HCT116 (cell line): ENCODE results near the gene FUOM. TPM values are rescaled to one million over a fixed set of nuclear protein-coding genes. Genes with fewer than 3 reads are reported as not detected.

Source experiments
- ATAC-seq: fragments of 200-7000 bp; cut with Tn5 transposase; 2 replicates; pipeline ENCODE4 v1.9.1; 2020; ENCODE audit warnings: mild to moderate bottlenecking, moderate library complexity
- BruUV-seq: library from RNA; stranded (reverse); fragments of 400-500 nt; replicated peaks from 2 replicates; lab custom pipeline; 2021; lab: Mats Ljungman, UMichigan
- CTCF ChIA-PET: fragments of 300-600 bp; sonication (Branson Sonifier 250); formaldehyde crosslinking; loops from one replicate; lab custom pipeline; 2021; ENCODE audit warnings: antibody characterized with exemption; lab: Charles Lee
- POLR2A ChIA-PET: fragments of 300-600, 350-600 bp; sonication (Branson Sonifier 250); formaldehyde crosslinking; loops from one replicate; lab custom pipeline; 2021; ENCODE audit warnings: antibody characterized with exemption; lab: Charles Lee
- RAD21 ChIA-PET, 2 experiments: fragments of 300-600 bp; sonication (Branson Sonifier 250); formaldehyde crosslinking; loops; one replicate each; lab custom pipeline; 2023; ENCODE audit warnings: low total read pairs in 2 of 2; ENCODE audit not compliant: uncharacterized antibody in 2 of 2, unreplicated experiment in 2 of 2, low non-redundant PET in 1 of 2; lab: Charles Lee
- DNase-seq: peaks from one replicate; pipeline ENCODE4 v3.0.0-alpha.2; 2010; ENCODE audit warnings: low read depth, low spot score
- H2AFZ ChIP-seq: fragments of 200-600 bp; shearing (Covaris generic), sonication (generic); 2 replicates; pipeline ENCODE4 v1.6.1; 2017; ENCODE audit warnings: low read depth, mixed run types, mixed read lengths, antibody characterized with exemption, low read length; ENCODE audit not compliant: poor library complexity, severe bottlenecking
- H3K27ac ChIP-seq: 2 replicates; pipeline ENCODE4 v1.5.1; 2012; ENCODE audit warnings: low read depth, low read length
- H3K27me3 ChIP-seq: fragments of 200-600 bp; sonication (generic); 2 replicates; pipeline ENCODE4 v1.6.1; 2016; ENCODE audit warnings: mixed run types, low read length, mixed read lengths; ENCODE audit not compliant: insufficient read depth
- H3K36me3 ChIP-seq, 2 experiments: fragments of 200-500 bp in 1 of 2; fragments of 200-600 bp in 1 of 2; sonication (Bioruptor generic) in 1 of 2; sonication (generic) in 1 of 2; 2 replicates each; pipeline versions ENCODE4 v1.5.1 to v1.6.1; 2014 to 2016; ENCODE audit warnings: low read length in 2 of 2, inconsistent platforms in 1 of 2, mixed read lengths in 1 of 2, mixed run types in 1 of 2; ENCODE audit not compliant: insufficient read depth in 2 of 2, control insufficient read depth in 1 of 2
- H3K4me1 ChIP-seq, 2 experiments: fragments of 200-600 bp in 1 of 2; sonication (generic) in 1 of 2; 2 replicates each; pipeline versions ENCODE4 v1.5.1 to v1.6.1; 2012 to 2017; ENCODE audit warnings: low read length in 2 of 2, inconsistent platforms in 1 of 2, mild to moderate bottlenecking in 1 of 2, mixed read lengths in 1 of 2, mixed run types in 1 of 2, moderate library complexity in 1 of 2; ENCODE audit not compliant: insufficient read depth in 2 of 2, control insufficient read depth in 1 of 2
- H3K4me2 ChIP-seq: fragments of 200-600 bp; sonication (generic); 2 replicates; pipeline ENCODE4 v1.6.1; 2017; ENCODE audit warnings: mixed run types, low read length, mixed read lengths
- H3K4me3 ChIP-seq, 2 experiments: fragments of 200-600 bp in 1 of 2; sonication (generic) in 1 of 2; replicated peaks in 1 of 2; 2 replicates each; pipeline ENCODE4 v1.5.1; 2011 to 2016; ENCODE audit warnings: low read length in 2 of 2, control low read depth in 1 of 2, low read depth in 1 of 2, mild to moderate bottlenecking in 1 of 2, mixed read lengths in 1 of 2, mixed run types in 1 of 2
- H3K79me2 ChIP-seq: fragments of 200-600 bp; sonication (generic); 2 replicates; pipeline ENCODE4 v1.6.1; 2017; ENCODE audit warnings: mild to moderate bottlenecking, mixed run types, low read length, moderate library complexity, mixed read lengths; ENCODE audit not compliant: insufficient read depth
- H3K9ac ChIP-seq: fragments of 200-600 bp; sonication (generic); 2 replicates; pipeline ENCODE4 v1.6.1; 2016; ENCODE audit warnings: low read length, mixed read lengths
- H3K9me2 ChIP-seq: fragments of 200-600 bp; sonication (generic), shearing (Covaris generic); 2 replicates; pipeline ENCODE4 v1.6.1; 2017; ENCODE audit warnings: mixed run types, mild to moderate bottlenecking, moderate library complexity; ENCODE audit not compliant: insufficient read depth
- H3K9me3 ChIP-seq, 2 experiments: fragments of 200-500 bp in 1 of 2; fragments of 200-600 bp in 1 of 2; sonication (Bioruptor generic) in 1 of 2; sonication (generic) in 1 of 2; 2 replicates each; pipeline ENCODE4 v1.6.1; 2014 to 2017; ENCODE audit warnings: low read length in 2 of 2, mixed read lengths in 2 of 2, inconsistent platforms in 1 of 2, low read depth in 1 of 2, mild to moderate bottlenecking in 1 of 2, mixed run types in 1 of 2, moderate library complexity in 1 of 2; ENCODE audit not compliant: control insufficient read depth in 1 of 2, insufficient read depth in 1 of 2
- H4K20me1 ChIP-seq: fragments of 200-600 bp; sonication (generic), shearing (Covaris generic); 2 replicates; pipeline ENCODE4 v1.6.1; 2017; ENCODE audit warnings: mixed run types, mild to moderate bottlenecking, moderate library complexity; ENCODE audit not compliant: insufficient read depth
- CBX3 ChIP-seq: IDR thresholded peaks from 2 replicates; pipeline ENCODE4 v1.6.1; 2012; ENCODE audit warnings: low read depth
- CTCF ChIP-seq, 3 experiments: fragments of 200-600 bp in 1 of 3; sonication (generic) in 1 of 3; IDR thresholded peaks in 2 of 3; conservative IDR thresholded peaks in 1 of 3; 2 replicates each; pipeline ENCODE4 v1.5.1; 2012 to 2017; ENCODE audit warnings: low read depth in 2 of 3, low read length in 2 of 3, antibody characterized with exemption in 1 of 3, borderline replicate concordance in 1 of 3, control low read depth in 1 of 3, mild to moderate bottlenecking in 1 of 3, mixed read lengths in 1 of 3, mixed run types in 1 of 3, moderate library complexity in 1 of 3; ENCODE audit not compliant: insufficient read depth in 1 of 3
- EGR1 ChIP-seq: IDR thresholded peaks from 2 replicates; pipeline ENCODE4 v1.6.1; 2012; ENCODE audit warnings: low read depth
- EZH2phosphoT487 ChIP-seq: fragments of 200-600 bp; IDR thresholded peaks from 2 replicates; pipeline ENCODE4 v1.6.1; 2018; ENCODE audit warnings: antibody characterized with exemption, borderline replicate concordance
- JUND ChIP-seq: IDR thresholded peaks from 2 replicates; pipeline ENCODE4 v1.6.1; 2012
- MAX ChIP-seq: IDR thresholded peaks from 2 replicates; pipeline ENCODE4 v1.6.1; 2012
- POLR2AphosphoS5 ChIP-seq: IDR thresholded peaks from 2 replicates; pipeline ENCODE4 v1.6.1; 2011; ENCODE audit warnings: mild to moderate bottlenecking, low read depth, low read length, moderate library complexity
- SRF ChIP-seq: IDR thresholded peaks from 2 replicates; pipeline ENCODE4 v1.6.1; 2012; ENCODE audit warnings: low read depth
- TCF7L2 ChIP-seq: IDR thresholded peaks from 2 replicates; pipeline ENCODE4 v1.7.0; 2011; ENCODE audit warnings: borderline replicate concordance, inconsistent platforms; ENCODE audit not compliant: insufficient read depth, insufficient read length; ENCODE audit errors: extremely low read depth
- ZBTB33 ChIP-seq: IDR thresholded peaks from 2 replicates; pipeline ENCODE4 v1.6.1; 2011; ENCODE audit warnings: mild to moderate bottlenecking, low read length, moderate library complexity; ENCODE audit not compliant: insufficient replicate concordance; ENCODE audit errors: extremely low read depth
- intact Hi-C: fragments of 100-400 bp; cut with micrococcal nuclease; formaldehyde crosslinking; loops from 2 replicates; pipeline ENCODE4 v1.10.0; 2022
- total RNA-seq: library from RNA; stranded (reverse); gene quantifications from one replicate; pipeline ENCODE4 v1.2.1, GENCODE V29; 2021; ENCODE audit not compliant: unreplicated experiment
- TF ChIP-seq, protein P1 (sequence below): IDR thresholded peaks from 2 replicates; pipeline ENCODE4 v1.6.1; 2012

The FUOM gene
- total RNA-seq, 1 experiment from 2014 or later = 21.5 TPM

DNA sequence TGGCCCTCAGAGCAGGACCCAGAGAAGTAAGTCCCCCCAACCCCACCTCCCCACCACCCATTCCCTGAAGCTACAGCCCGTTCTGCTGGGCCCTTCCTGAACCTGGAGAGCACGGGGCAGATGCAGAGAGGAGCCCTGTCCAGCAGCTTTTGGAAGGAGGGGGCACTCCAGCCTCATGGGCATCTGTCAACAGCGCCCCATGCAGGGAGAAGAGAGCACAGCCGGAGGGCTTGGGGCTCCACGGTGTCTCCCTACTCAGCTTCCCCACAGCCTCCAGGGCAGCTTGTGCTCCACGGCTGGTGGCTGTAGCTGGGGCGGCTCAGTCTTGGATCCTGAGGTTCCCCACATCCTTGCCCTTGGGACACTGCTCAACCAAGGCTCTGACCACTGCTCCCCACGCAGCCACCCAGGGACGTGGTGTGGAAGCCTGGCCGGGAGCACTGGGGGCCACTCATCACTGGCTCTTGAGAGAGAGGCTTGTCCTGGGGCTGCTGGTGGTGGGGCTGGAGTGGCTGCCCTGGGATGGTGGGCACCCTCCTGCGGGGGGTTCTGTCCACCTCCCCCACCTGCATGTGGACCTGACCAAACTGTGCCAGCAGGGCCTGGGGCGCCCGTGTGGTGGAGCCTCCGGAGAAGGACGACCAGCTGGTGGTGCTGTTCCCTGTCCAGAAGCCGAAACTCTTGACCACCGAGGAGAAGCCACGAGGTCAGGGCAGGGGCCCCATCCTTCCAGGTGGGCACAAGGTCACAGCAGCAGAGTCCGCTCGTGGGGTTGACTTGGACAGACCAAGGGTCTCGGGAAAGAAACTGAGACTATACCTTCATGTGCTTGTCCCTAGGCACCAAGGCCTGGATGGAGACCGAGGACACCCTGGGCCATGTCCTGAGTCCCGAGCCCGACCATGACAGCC, 6.2 kb downstream of the FUOM start:
- TF ChIP-seq EGR1 = no peak
- TF ChIP-seq CTCF (IDR thresholded peaks at IDR 0.05 in 2 of 3, conservative IDR thresholded peaks at IDR 0.05 in 1 of 3; ENCODE audit: borderline replicate concordance in 1 of 3, insufficient read depth in 1 of 3, low read depth in 2 of 3, low read length in 2 of 3) = no peak
- no peak for TF ChIP-seq POLR2AphosphoS5
- no peak for TF ChIP-seq CBX3
- TF ChIP-seq SRF = no peak
- TF ChIP-seq ZBTB33 = no peak
- TF ChIP-seq, protein P1, sequence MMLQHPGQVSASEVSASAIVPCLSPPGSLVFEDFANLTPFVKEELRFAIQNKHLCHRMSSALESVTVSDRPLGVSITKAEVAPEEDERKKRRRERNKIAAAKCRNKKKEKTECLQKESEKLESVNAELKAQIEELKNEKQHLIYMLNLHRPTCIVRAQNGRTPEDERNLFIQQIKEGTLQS = no peak
- TF ChIP-seq EZH2phosphoT487 = no peak
- no peak for TF ChIP-seq JUND
- TF ChIP-seq MAX = no peak
- no peak for TF ChIP-seq TCF7L2

More for the DNA sequence above, 6.2 kb downstream of the FUOM start:
- DNase-seq (no peak), ATAC-seq (peak; percentile 20; the same call in 1 of the 2 replicates)
- ChIA-PET POLR2A (interaction anchor here (0.6 kb wide), 1 partner anchor 22 kb away, joined by 3 read pairs; no protein-coding TSS in a partner anchor), CTCF (no interaction called here), RAD21 (no interaction called here)
- H3K36me3 ChIP-seq = no peaks in the 10 kb centered on the region
- no TSS peak for BruUV-seq
- no peak overlapping the region for H3K4me2 ChIP-seq
- no peaks in the 10 kb centered on the region for H3K27me3 ChIP-seq
- H3K9ac ChIP-seq = no peak overlapping the region
- intact Hi-C loops = no loop called here
- no peak overlapping the region for H3K4me3 ChIP-seq
- no peaks in the 10 kb centered on the region for H3K9me3 ChIP-seq
- H2AFZ ChIP-seq = no peak overlapping the region
- peaks cover 4% of the 10 kb centered on the region; the same call in 1 of the 2 replicates for H3K79me2 ChIP-seq
- H4K20me1 ChIP-seq = no peaks in the 10 kb centered on the region
- H3K9me2 ChIP-seq = no peaks in the 10 kb centered on the region
- peaks cover 3 to 4% of the 10 kb centered on the region in 2 experiments; a peak in 2 of 4 replicates for H3K4me1 ChIP-seq
- no peak overlapping the region for H3K27ac ChIP-seq
